Measurements from ENCODE around the gene VKORC1L1.
"Not testable (repeated sequence)": the region's sequence is repeated elsewhere in the genome, so short reads cannot be mapped to it uniquely, and the experiment has no call there.

VKORC1L1 gene

GRCh38 chr7:65980478-65981250, 107.8 kb downstream of the VKORC1L1 start:
- DNase-seq = peak; percentile 86

DNA sequence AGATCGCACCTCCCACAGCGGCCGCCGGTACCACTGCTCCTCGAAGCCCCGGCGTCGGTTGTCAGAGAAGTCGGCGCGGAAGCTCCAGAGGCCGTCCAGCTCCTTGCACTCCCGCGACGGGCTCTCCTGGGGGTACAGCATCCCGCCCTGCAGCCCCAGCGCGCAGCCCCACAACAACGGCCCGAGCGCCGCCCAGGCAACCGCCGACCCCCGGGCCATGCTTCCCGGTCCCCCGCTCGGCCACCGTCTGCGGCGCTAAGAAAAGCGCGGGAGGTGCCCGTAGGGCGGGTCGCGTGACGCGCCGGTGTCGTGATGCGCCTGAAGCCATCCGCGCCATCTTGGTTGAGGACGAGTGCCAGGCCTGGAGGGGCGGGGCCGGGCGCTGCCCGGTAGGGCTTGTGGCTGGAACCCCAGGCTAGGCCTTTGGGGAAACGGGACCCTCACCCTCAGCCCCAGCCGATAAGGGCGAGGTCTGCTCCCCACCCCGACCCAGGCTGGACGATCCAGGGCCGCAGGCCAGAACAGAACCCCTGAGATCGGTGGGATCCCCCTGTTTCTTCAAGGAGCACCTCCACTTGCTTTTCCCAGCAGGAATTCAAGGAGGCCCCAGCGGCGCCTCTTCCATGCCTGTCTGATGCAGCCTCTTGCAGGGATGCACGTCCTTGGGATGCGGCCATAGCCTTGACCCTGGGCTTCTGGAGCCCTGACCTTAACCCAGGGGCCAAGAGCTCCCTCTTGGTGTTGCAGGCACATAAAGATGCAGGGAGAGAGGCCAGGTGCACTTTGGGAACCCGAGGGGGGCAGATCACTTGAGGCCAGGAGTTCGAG, 109.3 kb downstream of the VKORC1L1 start, which contains the start of gene GUSB:
GUSB (minus strand) TSS at position 249 of the 828 bp plus-strand sequence; CDS start at position 219, 30 bp downstream.
- peak; percentile 97 for DNase-seq

DNA sequence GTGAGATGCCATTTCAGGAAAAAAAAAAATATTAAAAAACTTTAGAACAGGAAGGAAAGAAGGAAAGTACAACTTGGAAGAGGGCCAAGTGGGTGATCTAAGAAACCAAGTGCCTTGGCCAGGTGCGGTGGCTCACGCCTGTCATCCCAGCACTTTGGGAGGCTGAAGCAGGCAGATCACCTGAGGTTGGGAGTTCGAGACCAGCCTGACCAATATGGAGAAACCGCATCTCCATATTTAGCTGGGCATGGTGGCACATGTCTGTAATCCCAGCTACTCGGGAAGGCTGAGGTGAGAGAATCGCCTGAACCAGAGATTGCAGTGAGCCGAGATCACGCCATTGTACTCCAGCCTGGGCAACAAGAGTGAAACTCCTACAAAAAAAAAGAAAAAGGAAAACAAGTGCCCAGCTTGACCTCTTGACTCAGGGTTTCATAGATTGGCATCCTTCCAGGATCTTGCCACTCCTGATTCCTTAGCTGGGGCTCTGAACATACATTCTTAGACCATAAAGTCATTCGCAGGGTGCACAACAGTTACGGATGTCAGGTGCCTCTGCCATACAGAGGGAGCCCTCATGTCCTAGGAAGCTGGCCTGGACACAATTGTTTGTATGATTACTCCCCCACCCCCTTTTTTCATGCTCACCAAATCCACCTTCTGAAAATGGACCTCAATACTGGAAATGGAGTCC, 111.2 kb downstream of the VKORC1L1 start:
- DNase-seq = no peak

GRCh38 chr7:65988084-65988483, 115.2 kb downstream of the VKORC1L1 start:
- DNase-seq = peak; percentile 45

DNA sequence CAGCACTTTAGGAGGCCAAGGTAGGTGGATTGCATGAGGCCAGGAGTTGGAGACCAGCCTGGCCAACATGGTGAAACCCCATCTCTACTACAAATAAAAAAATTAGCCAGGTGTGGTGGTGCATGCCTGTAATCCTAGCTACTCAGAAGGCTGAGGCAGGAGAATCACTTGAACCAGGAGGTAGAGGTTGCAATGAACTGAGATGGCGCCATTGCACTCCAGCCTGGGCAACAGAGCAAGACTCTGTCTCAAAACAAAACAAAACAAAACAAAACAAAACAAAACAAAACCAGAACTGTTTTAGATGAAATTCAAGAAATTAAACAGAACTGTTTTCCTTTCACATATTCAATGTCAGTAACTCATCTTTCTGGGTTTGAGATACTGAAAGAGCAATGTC, 115.6 kb downstream of the VKORC1L1 start:
- not testable (repeated sequence) for DNase-seq

GRCh38 chr7:65989694-65990080, 116.8 kb downstream of the VKORC1L1 start:
- DNase-seq = no peak

DNA sequence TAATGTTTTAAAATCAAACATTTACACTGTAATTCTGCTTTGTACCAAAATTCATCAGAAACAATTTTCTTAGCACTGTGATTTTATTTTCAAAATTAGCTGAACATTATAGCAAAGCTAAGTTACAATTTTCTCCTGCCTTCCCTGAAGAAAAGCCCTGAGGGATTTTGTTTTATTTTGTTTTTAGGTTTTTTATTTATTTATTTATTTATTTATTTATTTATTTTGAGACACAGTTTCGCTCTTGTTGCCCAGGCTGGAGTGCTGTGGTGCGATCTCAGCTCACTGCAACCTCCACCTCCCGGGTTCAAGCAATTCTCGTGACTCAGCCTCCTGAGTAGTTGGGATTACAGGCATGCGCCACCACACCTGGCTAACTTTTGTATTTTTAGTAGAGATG, 119.0 kb downstream of the VKORC1L1 start:
- DNase-seq = not testable (repeated sequence)

DNA sequence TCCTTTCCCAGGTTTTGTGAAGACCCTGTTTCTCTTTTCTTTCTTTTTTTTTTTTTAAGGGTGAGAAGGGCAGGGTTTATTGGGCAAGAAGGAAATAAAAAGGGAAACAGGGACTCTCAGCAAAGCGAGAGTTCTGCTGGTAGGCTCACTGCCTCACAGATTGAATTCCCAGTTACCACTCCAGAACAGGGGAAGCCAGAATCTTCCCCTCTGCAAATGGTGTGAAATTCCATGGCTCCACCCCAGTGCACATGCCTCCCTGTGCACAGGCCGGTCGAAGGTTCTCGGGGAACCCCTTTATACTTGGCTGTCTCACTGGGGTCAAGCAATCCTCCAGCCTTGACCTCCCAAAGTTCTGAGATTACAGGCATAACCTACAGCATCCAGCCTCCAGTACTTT, 119.7 kb downstream of the VKORC1L1 start:
- DNase-seq = no peak

- DNase-seq = not testable (repeated sequence)
Observed at GRCh38 chr7:65994984-65995383, 122.1 kb downstream of the VKORC1L1 start.

DNA sequence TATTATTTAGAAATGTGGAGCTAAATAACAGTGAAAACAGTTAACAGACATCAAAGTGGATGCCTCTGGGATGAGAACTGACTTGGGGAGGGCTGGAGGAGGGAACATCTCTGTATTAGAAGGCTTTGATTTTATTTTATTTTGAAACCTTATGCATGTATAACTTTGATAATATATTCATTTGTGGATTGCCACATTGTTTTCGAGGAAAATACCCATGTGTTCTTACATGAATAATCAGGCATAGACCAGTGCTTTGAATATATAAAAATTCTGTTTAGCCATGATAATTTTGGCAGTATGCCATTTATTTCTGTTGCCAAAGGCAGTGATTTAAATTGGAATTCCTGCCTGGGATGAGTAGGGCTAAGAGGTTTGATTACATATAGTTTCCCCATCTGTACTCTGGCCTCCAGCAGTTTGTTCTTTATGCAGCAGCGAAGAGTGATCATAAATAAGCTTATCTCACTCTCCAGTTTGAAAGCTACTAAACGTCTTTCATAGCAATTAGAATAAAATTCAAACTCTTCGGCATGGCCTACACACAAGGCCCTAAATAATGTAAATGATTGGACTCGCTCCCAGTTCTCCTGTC, 128.0 kb downstream of the VKORC1L1 start:
- not testable (repeated sequence) for DNase-seq

GRCh38 chr7:66005115-66005671, 132.3 kb downstream of the VKORC1L1 start:
- DNase-seq = peak; percentile 45

DNA sequence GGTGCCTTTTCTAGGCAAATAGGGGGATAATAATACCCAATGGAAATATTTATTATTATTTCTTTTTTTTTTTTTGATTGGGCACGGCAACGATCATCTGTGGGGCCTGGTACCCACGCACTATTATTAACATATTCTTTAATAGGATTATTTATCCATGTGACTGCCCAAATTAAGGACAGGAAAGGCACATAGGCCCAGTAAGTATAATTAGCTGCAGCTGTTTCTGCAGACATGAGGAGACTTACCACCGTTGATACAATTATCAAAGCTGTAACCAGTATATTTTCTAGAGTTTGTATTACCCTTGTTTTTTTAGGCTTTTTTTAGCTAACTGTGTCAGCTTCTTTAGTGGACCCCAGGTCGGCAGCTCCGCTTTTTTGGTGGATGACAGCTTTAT, 134.4 kb downstream of the VKORC1L1 start:
- DNase-seq = no peak

Measured in OCI-M1 (cell line).